ENCODE measurements around the gene FOXJ1.

The FOXJ1 gene

GRCh38 chr17:76088868-76089576 is 52.0 kb downstream of the FOXJ1 start (continued):
- TF ChIP-seq ZNF324 (tag by site-specific recombination; IDR thresholded peaks at IDR 0.05) (no peak), TSHZ1 (tag by site-specific recombination; IDR thresholded peaks at IDR 0.05; ENCODE audit: borderline replicate concordance) (no peak), KLF9 (tag by site-specific recombination; IDR thresholded peaks at IDR 0.05; ENCODE audit: low read depth) (no peak)

- ChIA-PET POLR2A (interaction anchor here (1.0 to 1.4 kb wide), 2 partner anchors 9 to 11 kb away, joined by 3 to 4 read pairs; no protein-coding TSS in a partner anchor), CTCF (interaction anchor here (0.6 to 2.1 kb wide), 3 partner anchors 74 to 192 kb away, joined by 3 to 7 read pairs (median 5); no protein-coding TSS in a partner anchor)
- Histone ChIP-seq H3K27ac (ENCODE audit: extremely low read depth, low read depth, low read length) (no peak overlapping the region), H3K36me3 (ENCODE audit: control insufficient read depth in 2 of 2, insufficient read depth in 1 of 2, low read length in 2 of 2) (peaks cover 4 to 98% of the 10 kb centered on the region in 2 experiments; a peak in 2 of 3 replicates), H3K4me3 (ENCODE audit: low read depth, low read length) (no peak overlapping the region), H3K9me3 (ENCODE audit: control insufficient read depth, insufficient read depth, low read depth, low read length) (no peaks in the 10 kb centered on the region), H3K4me1 (ENCODE audit: control insufficient read depth, insufficient read depth, low read length) (peaks cover 4% of the 10 kb centered on the region)
- TF ChIP-seq ZNF16 (tag by site-specific recombination; IDR thresholded peaks at IDR 0.05; ENCODE audit: low read depth) (no peak), CTCF (tag by site-specific recombination; IDR thresholded peaks at IDR 0.05) (0 out of 2 replicates have a peak, but pooled peaks have one; percentile 14)
Observed at GRCh38 chr17:76088041-76088867, 52.8 kb downstream of the FOXJ1 start.

- CTCF ChIA-PET: interaction anchor here (0.6 to 1.1 kb wide), 2 partner anchors 81 to 192 kb away, joined by 3 to 5 read pairs; no protein-coding TSS in a partner anchor
- POLR2A ChIA-PET: no interaction called here
- TF ChIP-seq ZNF426 (tag by site-specific recombination; IDR thresholded peaks at IDR 0.05) (no peak), ZNF112 (tag by site-specific recombination; IDR thresholded peaks at IDR 0.05) (no peak), GLI4 (tag by site-specific recombination; IDR thresholded peaks at IDR 0.05) (no peak), SP3 (tag by site-specific recombination; IDR thresholded peaks at IDR 0.05) (no peak), ZNF132 (tag by site-specific recombination; IDR thresholded peaks at IDR 0.05; ENCODE audit: borderline replicate concordance) (no peak), EGR2 (tag by site-specific recombination; IDR thresholded peaks at IDR 0.05; ENCODE audit: low read depth) (no peak), ZNF629 (tag by site-specific recombination; IDR thresholded peaks at IDR 0.05) (no peak), KLF1 (tag by site-specific recombination; IDR thresholded peaks at IDR 0.05) (no peak), KLF8 (tag by site-specific recombination; IDR thresholded peaks at IDR 0.05) (no peak), ZNF571 (tag by site-specific recombination; IDR thresholded peaks at IDR 0.05) (no peak), ZNF175 (tag by site-specific recombination; IDR thresholded peaks at IDR 0.05) (no peak), ZNF560 (tag by site-specific recombination; IDR thresholded peaks at IDR 0.05; ENCODE audit: borderline replicate concordance) (no peak), KLF16 (tag by site-specific recombination; IDR thresholded peaks at IDR 0.05) (no peak), PBX3 (CRISPR knock-in tag; IDR thresholded peaks at IDR 0.05) (no peak)
Observed at GRCh38 chr17:76087531-76087930, 53.5 kb downstream of the FOXJ1 start.

More at GRCh38 chr17:76087531-76087930, 53.5 kb downstream of the FOXJ1 start:
- peaks cover 4 to 98% of the 10 kb centered on the region in 2 experiments; a peak in 2 of 3 replicates for H3K36me3 ChIP-seq (ENCODE audit: control insufficient read depth in 2 of 2, insufficient read depth in 1 of 2, low read length in 2 of 2)
- H3K4me1 ChIP-seq (ENCODE audit: control insufficient read depth, insufficient read depth, low read length): peaks cover 11% of the 10 kb centered on the region
- no peak overlapping the region for H3K27ac ChIP-seq (ENCODE audit: extremely low read depth, low read depth, low read length)
- H3K9me3 ChIP-seq (ENCODE audit: control insufficient read depth, insufficient read depth, low read depth, low read length): no peaks in the 10 kb centered on the region
- no peak overlapping the region for H3K4me3 ChIP-seq (ENCODE audit: low read depth, low read length)

All from HEK293 (cell line).